Activated naive CD8-positive, alpha-beta T cell treated with anti-CD3 and anti-CD28 coated beads for 36 hours (primary cell): ENCODE results near the gene EYA4. TPM values are rescaled to one million over a fixed set of nuclear protein-coding genes. Genes with fewer than 3 reads are reported as not detected.

ENCODE experiments used
- DNase-seq: peaks from one replicate; pipeline ENCODE4 v3.0.0; 2021
- H3K27ac Mint-ChIP-seq: one replicate; pipeline ENCODE4 v1.8.0; 2022; ENCODE audit warnings: mild to moderate bottlenecking, moderate library complexity, mixed read lengths
- H3K27me3 Mint-ChIP-seq: one replicate; pipeline ENCODE4 v1.8.0; 2022; ENCODE audit warnings: mild to moderate bottlenecking, mixed read lengths
- H3K36me3 Mint-ChIP-seq: one replicate; pipeline ENCODE4 v1.8.0; 2021; ENCODE audit warnings: mild to moderate bottlenecking, mixed read lengths
- H3K4me1 Mint-ChIP-seq: one replicate; pipeline ENCODE4 v1.8.0; 2021; ENCODE audit warnings: mixed read lengths
- H3K4me3 Mint-ChIP-seq: one replicate; pipeline ENCODE4 v1.8.0; 2022; ENCODE audit warnings: mild to moderate bottlenecking, moderate library complexity, mixed read lengths
- H3K9me3 Mint-ChIP-seq: one replicate; pipeline ENCODE4 v1.8.0; 2022; ENCODE audit warnings: mixed read lengths
- total RNA-seq, 2 experiments: library from RNA; stranded (reverse); gene quantifications; one replicate each; pipeline ENCODE4 v1.2.3, GENCODE V29; 2021

Gene EYA4
- total RNA-seq, 2 experiments from 2014 or later, result not detected

DNA sequence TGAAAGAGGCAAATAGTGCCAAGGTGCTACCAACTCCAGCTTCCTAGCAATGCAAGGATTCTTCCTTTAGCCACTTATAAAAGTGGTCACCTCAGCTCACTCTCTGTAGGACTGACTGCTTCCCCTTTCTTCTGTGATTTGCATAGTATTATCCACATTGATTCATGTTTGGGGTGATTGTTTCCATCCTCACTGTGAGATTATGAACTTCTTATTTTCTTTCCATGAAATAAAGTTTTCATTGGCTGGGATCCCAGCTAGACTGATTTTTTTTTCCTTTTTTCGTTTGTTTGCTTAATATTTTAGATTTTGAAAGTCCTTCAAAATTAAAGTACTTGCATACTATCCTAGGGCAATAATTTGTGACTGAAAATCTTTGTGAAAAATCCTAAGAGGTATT, 50.5 kb downstream of the EYA4 start:
- no peaks in the 10 kb centered on the region for H3K27me3 Mint-ChIP-seq
- no peaks in the 10 kb centered on the region for H3K4me1 Mint-ChIP-seq
- H3K9me3 Mint-ChIP-seq, result no peaks in the 10 kb centered on the region
- H3K27ac Mint-ChIP-seq, result no peak overlapping the region
- H3K36me3 Mint-ChIP-seq, result no peaks in the 10 kb centered on the region
- H3K4me3 Mint-ChIP-seq, result no peak overlapping the region
- DNase-seq, result no peak

DNA sequence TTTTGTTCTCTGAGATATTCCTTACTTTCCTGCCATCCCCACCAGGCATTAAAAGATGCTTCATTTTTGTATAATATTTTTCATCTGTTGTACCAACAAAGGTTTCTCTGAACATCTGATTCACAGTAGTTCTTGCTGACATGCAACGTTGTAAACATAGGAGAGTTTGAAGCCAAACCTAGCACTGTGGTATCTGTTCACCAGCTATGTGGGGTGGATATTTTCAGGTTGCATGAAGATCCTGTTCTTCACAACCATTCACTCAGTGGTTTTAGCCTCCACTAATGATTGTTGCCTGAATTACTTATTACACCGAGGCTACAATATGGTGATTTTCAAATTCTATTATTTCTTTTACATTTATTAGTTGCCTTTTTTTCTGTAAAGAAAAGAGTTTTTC, 56.5 kb downstream of the EYA4 start:
- no peak overlapping the region for H3K4me3 Mint-ChIP-seq
- no peaks in the 10 kb centered on the region for H3K4me1 Mint-ChIP-seq

GRCh38 chr6:133298335-133298734, 57.2 kb downstream of the EYA4 start:
- H3K4me1 Mint-ChIP-seq, result no peaks in the 10 kb centered on the region
- H3K36me3 Mint-ChIP-seq, result no peaks in the 10 kb centered on the region

More for the DNA sequence above, 56.5 kb downstream of the EYA4 start:
- no peaks in the 10 kb centered on the region for H3K9me3 Mint-ChIP-seq
- no peaks in the 10 kb centered on the region for H3K36me3 Mint-ChIP-seq
- H3K27me3 Mint-ChIP-seq, result no peaks in the 10 kb centered on the region
- no peak for DNase-seq
- no peak overlapping the region for H3K27ac Mint-ChIP-seq

DNA sequence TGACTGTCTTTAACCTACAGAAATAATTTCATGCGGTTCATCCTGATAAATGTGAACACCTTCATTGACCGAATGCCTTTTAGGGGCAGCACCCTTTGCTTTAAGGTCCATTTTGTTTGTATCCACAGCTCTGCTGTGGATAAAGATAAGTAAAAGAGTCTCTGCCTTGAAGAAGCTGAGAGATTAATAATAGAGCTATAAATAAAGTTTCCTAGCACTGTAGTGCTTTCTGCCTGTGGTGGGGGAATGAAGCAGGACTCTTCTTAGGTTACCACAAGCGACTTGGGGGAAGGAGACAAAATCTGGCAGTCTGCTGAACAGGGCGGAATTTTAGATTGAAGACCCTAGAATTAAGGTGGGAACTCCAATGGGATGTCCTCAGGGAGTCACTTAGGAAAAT, 57.6 kb downstream of the EYA4 start:
- Mint-ChIP-seq H3K4me3 (no peak overlapping the region), H3K4me1 (no peaks in the 10 kb centered on the region), H3K27ac (no peak overlapping the region), H3K36me3 (no peaks in the 10 kb centered on the region), H3K9me3 (no peaks in the 10 kb centered on the region), H3K27me3 (no peaks in the 10 kb centered on the region)
- DNase-seq, result no peak

More at GRCh38 chr6:133298335-133298734, 57.2 kb downstream of the EYA4 start:
- Mint-ChIP-seq H3K27me3 (no peaks in the 10 kb centered on the region), H3K9me3 (no peaks in the 10 kb centered on the region), H3K4me3 (no peak overlapping the region), H3K27ac (no peak overlapping the region)
- DNase-seq, result no peak

DNA sequence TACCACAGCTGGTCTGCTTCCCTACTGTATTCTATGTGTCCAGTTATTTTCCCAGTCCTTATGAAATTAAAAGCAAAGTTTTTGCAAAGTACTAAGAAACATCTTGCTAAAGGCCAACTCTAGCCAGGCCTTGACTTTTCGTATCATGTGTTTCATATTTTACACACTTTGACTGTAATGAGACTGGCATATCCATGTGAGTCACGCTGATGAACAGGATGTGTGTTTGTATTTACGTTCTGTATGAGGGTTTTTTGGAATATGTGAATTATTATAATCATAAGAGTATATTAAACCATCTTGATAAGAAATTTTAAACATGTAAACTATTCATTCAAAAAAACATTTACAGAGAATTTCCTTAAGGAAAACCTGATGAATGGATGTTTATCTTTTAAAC, 59.7 kb downstream of the EYA4 start:
- Mint-ChIP-seq H3K4me1 (no peaks in the 10 kb centered on the region), H3K9me3 (no peaks in the 10 kb centered on the region), H3K36me3 (no peaks in the 10 kb centered on the region), H3K4me3 (no peak overlapping the region), H3K27me3 (no peaks in the 10 kb centered on the region), H3K27ac (no peak overlapping the region)
- DNase-seq, result no peak

- Mint-ChIP-seq H3K4me3 (no peak overlapping the region), H3K36me3 (no peaks in the 10 kb centered on the region)
Measured at GRCh38 chr6:133301835-133302234, 60.7 kb downstream of the EYA4 start.

DNA sequence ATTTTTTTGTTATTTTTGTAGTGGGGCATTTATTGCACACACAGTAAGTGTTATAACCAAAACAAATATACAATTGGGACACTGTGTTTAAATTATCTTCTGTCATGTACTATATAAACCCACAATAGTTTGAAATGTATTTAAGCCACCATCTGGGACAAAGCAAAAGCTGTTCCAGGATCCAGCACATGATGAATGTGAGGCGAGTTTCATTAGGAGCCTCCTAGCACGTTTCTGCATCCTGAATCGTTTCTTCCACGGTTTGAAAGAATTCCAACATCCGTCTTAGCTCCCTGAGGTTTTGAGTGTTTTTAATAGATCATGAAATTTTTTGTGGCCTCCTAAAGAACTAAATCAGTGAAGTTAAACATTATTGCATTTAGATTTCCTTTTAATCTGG, 65.8 kb downstream of the EYA4 start:
- no peak overlapping the region for H3K27ac Mint-ChIP-seq
- no peak overlapping the region for H3K4me3 Mint-ChIP-seq
- H3K9me3 Mint-ChIP-seq, result peaks cover 3% of the 10 kb centered on the region
- no peaks in the 10 kb centered on the region for H3K36me3 Mint-ChIP-seq
- no peaks in the 10 kb centered on the region for H3K27me3 Mint-ChIP-seq
- no peaks in the 10 kb centered on the region for H3K4me1 Mint-ChIP-seq
- no peak for DNase-seq

More at GRCh38 chr6:133301835-133302234, 60.7 kb downstream of the EYA4 start:
- H3K27ac Mint-ChIP-seq, result no peak overlapping the region
- DNase-seq, result no peak
- no peaks in the 10 kb centered on the region for H3K9me3 Mint-ChIP-seq
- no peaks in the 10 kb centered on the region for H3K4me1 Mint-ChIP-seq
- H3K27me3 Mint-ChIP-seq, result no peaks in the 10 kb centered on the region

GRCh38 chr6:133309579-133309978, 68.4 kb downstream of the EYA4 start:
- DNase-seq, result no peak
- Mint-ChIP-seq H3K27ac (no peak overlapping the region), H3K9me3 (peaks cover 3% of the 10 kb centered on the region), H3K4me1 (no peaks in the 10 kb centered on the region), H3K36me3 (no peaks in the 10 kb centered on the region), H3K4me3 (no peak overlapping the region), H3K27me3 (no peaks in the 10 kb centered on the region)

DNA sequence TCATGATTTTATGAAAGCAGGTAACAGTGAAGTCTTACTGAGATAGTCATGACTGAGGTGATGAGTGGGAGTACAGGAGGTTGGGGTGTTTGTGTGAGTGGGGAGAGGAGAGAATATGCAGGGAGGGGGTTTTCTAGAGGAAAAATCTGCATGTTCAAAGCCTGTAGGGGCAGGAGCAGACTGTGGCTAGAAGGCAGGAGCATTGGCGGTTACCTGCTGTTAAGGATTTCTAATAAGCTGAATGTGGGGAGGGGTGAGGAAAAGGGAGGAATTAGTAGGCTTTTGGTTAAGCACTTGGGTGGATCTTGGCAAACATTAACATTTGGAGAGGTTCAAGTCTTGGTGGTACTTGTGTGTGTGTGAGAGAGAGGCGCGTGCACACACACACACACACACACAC, 70.8 kb downstream of the EYA4 start:
- Mint-ChIP-seq H3K9me3 (peaks cover 3% of the 10 kb centered on the region), H3K4me3 (no peak overlapping the region), H3K36me3 (no peaks in the 10 kb centered on the region), H3K4me1 (no peaks in the 10 kb centered on the region), H3K27me3 (no peaks in the 10 kb centered on the region), H3K27ac (no peak overlapping the region)
- no peak for DNase-seq

DNA sequence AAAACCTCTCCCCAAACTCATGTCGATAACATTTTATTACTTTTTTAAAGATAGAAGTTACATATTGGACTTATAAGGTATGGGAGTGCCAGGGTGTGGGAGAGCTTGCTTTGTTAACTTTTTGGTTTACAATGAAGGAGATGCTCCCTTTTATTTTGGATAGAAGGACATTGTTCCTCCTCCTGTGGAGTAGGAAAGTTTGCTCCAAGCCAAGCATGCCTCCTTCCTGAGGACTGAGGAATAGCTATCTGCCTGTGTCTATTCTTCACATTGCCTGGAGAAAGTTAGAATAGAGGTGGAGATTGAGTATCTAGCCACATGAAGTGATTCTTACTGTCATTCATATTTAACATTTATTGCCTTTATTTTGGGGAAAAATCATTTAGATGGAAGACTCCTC, 71.9 kb downstream of the EYA4 start:
- H3K4me1 Mint-ChIP-seq, result no peaks in the 10 kb centered on the region
- no peaks in the 10 kb centered on the region for H3K36me3 Mint-ChIP-seq
- no peaks in the 10 kb centered on the region for H3K27me3 Mint-ChIP-seq
- H3K9me3 Mint-ChIP-seq, result peaks cover under 1% of the 10 kb centered on the region
- no peak for DNase-seq
- no peak overlapping the region for H3K4me3 Mint-ChIP-seq
- H3K27ac Mint-ChIP-seq, result no peak overlapping the region

DNA sequence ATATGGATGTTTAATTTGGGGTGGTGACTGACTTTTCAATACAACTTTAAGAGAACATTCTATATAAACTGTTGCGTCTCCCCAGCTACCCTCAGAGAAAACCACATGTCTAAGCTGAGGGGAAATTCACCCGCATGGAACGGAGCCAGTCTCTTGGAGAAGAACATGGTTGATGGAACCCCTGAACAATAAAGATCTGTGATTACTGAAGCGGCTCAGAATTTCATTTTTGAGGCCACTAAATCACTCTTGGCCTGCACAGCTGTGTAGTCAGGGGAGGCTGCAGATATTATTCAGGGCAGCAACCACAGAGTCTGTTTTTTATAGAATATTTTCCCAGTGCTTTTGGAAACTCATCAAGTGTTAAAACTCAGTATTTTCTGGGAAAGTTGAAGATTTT, 73.8 kb downstream of the EYA4 start:
- H3K27ac Mint-ChIP-seq, result no peak overlapping the region
- H3K36me3 Mint-ChIP-seq, result no peaks in the 10 kb centered on the region
- H3K4me3 Mint-ChIP-seq, result no peak overlapping the region
- H3K9me3 Mint-ChIP-seq, result no peaks in the 10 kb centered on the region
- H3K4me1 Mint-ChIP-seq, result no peaks in the 10 kb centered on the region
- H3K27me3 Mint-ChIP-seq, result peaks cover 4% of the 10 kb centered on the region
- DNase-seq, result no peak

GRCh38 chr6:133315811-133316210, 74.7 kb downstream of the EYA4 start:
- H3K27me3 Mint-ChIP-seq, result peaks cover 4% of the 10 kb centered on the region
- H3K27ac Mint-ChIP-seq, result no peak overlapping the region
- no peak overlapping the region for H3K4me3 Mint-ChIP-seq
- H3K9me3 Mint-ChIP-seq, result no peaks in the 10 kb centered on the region
- DNase-seq, result no peak
- no peaks in the 10 kb centered on the region for H3K4me1 Mint-ChIP-seq
- H3K36me3 Mint-ChIP-seq, result no peaks in the 10 kb centered on the region

- Mint-ChIP-seq H3K4me3 (no peak overlapping the region), H3K9me3 (no peaks in the 10 kb centered on the region), H3K27me3 (peaks cover 4% of the 10 kb centered on the region), H3K4me1 (no peaks in the 10 kb centered on the region), H3K36me3 (no peaks in the 10 kb centered on the region), H3K27ac (no peak overlapping the region)
- no peak for DNase-seq
Measured at GRCh38 chr6:133317704-133318103, 76.5 kb downstream of the EYA4 start.

DNA sequence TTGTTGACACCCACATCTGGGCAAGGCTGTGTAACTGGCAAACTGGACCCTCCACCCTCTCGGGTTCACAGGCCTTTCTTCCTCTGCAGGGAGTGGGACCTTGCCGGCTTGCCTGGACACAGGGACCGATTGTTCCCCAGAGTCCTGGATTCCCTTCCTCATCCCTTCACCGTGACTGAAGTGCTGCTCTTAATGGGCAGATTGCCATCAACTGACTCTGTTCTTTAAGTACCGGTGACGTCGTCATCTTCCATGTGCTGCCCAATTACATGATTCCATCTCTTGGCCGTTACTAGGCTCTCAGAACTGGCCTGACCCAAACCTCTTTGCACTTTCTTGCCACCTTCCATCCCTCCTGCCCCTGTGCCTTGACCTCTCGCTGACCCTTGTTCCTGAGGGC, 85.4 kb downstream of the EYA4 start:
- Mint-ChIP-seq H3K4me3 (no peak overlapping the region), H3K36me3 (no peaks in the 10 kb centered on the region), H3K4me1 (no peaks in the 10 kb centered on the region), H3K27ac (no peak overlapping the region), H3K9me3 (no peaks in the 10 kb centered on the region), H3K27me3 (no peaks in the 10 kb centered on the region)
- DNase-seq, result no peak

DNA sequence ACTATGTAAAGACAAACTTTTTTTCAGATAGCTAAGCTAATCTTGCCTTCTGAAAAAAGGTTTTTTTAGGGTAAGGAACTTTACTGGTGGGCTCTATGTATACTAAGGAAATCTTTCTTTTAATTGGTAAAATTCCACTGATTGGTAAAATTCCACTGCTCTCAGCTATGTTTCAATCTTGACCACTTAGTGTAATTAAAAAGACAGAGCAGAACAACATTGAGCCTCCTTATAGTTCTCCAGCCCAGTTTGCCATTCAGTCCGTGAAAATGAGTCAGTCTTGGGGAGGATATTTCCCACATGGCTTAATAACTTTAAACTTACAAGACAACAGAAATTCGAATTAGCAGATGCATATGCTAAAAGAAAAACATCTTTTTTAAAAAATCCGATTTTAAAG, 92.7 kb downstream of the EYA4 start:
- no peaks in the 10 kb centered on the region for H3K36me3 Mint-ChIP-seq
- DNase-seq, result no peak
- no peaks in the 10 kb centered on the region for H3K9me3 Mint-ChIP-seq
- H3K27ac Mint-ChIP-seq, result no peak overlapping the region
- no peaks in the 10 kb centered on the region for H3K4me1 Mint-ChIP-seq
- H3K27me3 Mint-ChIP-seq, result peaks cover 4% of the 10 kb centered on the region
- no peak overlapping the region for H3K4me3 Mint-ChIP-seq

GRCh38 chr6:133337308-133337707, 96.2 kb downstream of the EYA4 start:
- Mint-ChIP-seq H3K4me3 (no peak overlapping the region), H3K36me3 (no peaks in the 10 kb centered on the region), H3K9me3 (no peaks in the 10 kb centered on the region), H3K27ac (no peak overlapping the region), H3K4me1 (no peaks in the 10 kb centered on the region), H3K27me3 (peaks cover 4% of the 10 kb centered on the region)
- no peak for DNase-seq
